HUES6 (cell line): ENCODE data around the gene PPM1E.
"Not testable (repeated sequence)": the region's sequence is repeated elsewhere in the genome, so short reads cannot be mapped to it uniquely, and the experiment has no call there.

ENCODE experiments used
- H3K27ac ChIP-seq: 2 replicates; pipeline ENCODE4 v1.7.0; 2013; ENCODE audit warnings: low read depth, mild to moderate bottlenecking, low read length, inconsistent platforms
- H3K27me3 ChIP-seq: 2 replicates; pipeline ENCODE4 v1.6.1; 2013; ENCODE audit warnings: low read length; ENCODE audit not compliant: control insufficient read depth, insufficient read depth
- H3K36me3 ChIP-seq: 2 replicates; pipeline ENCODE4 v1.6.1; 2013; ENCODE audit warnings: low read length; ENCODE audit not compliant: control insufficient read depth, insufficient read depth
- H3K4me1 ChIP-seq: 2 replicates; pipeline ENCODE4 v1.6.1; 2013; ENCODE audit warnings: low read length; ENCODE audit not compliant: control insufficient read depth, insufficient read depth
- H3K4me3 ChIP-seq: 2 replicates; pipeline ENCODE4 v1.5.1; 2013; ENCODE audit warnings: low read depth, low read length
- H3K9ac ChIP-seq: one replicate; pipeline ENCODE4 v1.6.1; 2013; ENCODE audit warnings: mild to moderate bottlenecking, low read length
- H3K9me3 ChIP-seq: 2 replicates; pipeline ENCODE4 v1.6.1; 2013; ENCODE audit warnings: low read depth, low read length; ENCODE audit not compliant: control insufficient read depth, insufficient read depth

PPM1E gene

DNA sequence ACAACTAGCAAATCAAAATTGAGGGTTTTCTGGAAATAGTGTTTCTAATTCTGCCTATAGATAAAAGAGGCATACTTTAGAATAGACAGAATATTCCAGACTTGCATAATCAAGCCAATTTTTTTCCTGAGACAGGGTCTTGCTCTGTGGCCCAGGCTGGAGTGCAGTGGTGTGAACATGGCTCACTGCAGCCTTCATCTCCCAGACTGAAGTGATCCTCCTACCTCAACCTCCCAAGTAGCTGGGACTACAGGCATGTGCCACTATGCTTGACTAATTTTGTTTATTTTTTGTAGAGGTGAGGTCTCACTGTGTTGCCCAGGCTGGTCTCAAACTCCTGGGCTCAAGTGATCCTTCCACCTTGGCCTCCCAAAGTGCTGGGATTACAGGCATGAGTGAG, 6.0 kb upstream of the PPM1E start:
- H3K4me3 ChIP-seq, H3K27me3 ChIP-seq, H3K9ac ChIP-seq, H3K4me1 ChIP-seq, H3K27ac ChIP-seq, H3K36me3 ChIP-seq, H3K9me3 ChIP-seq: not testable (repeated sequence)

DNA sequence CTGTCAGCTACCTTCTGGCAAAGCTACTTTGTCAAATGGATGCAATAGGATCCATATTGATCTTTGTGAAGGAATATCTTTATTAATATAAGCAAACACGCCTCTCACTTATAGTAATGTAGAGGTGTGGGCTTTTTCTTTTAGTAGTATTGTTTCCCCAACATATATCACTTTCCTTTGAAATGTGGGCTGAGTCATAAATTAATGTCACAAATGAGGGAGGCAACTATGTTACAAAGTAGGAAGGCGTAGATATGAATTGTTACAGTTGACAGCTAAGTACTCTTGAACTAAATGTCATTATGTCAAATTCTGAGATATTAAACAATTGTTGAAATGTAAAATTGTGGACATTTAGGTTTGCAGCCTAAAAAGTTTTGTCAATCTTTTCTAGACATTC, 2.6 kb upstream of the PPM1E start:
- Histone ChIP-seq H3K9me3 (no peaks in the 10 kb centered on the region), H3K9ac (no peak overlapping the region), H3K36me3 (no peaks in the 10 kb centered on the region)

DNA sequence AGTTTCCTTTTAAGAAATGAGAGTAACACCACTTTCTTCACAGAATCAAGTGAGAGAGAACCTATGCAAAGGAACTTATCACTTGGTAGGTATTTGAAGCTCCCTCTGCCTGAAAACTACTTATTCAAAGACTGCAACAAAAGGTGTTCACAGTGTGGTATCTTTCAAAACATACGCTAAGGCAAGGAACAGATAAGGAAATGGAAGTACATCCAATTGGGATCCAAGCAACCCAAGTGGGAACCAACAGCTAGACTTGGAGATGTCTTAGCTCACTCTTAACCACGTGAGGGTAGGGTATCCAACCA, 431 bp upstream of the PPM1E start:
- Histone ChIP-seq H3K36me3 (no peaks in the 10 kb centered on the region), H3K27me3 (peaks cover 32% of the 10 kb centered on the region), H3K9ac (no peak overlapping the region), H3K9me3 (no peaks in the 10 kb centered on the region), H3K4me1 (peaks cover 5% of the 10 kb centered on the region; the same call in 1 of the 2 replicates), H3K27ac (no peak overlapping the region), H3K4me3 (peak overlapping the region; percentile 76)

More for the DNA sequence above, 2.6 kb upstream of the PPM1E start:
- Histone ChIP-seq H3K27ac (no peak overlapping the region), H3K4me1 (peaks cover 5% of the 10 kb centered on the region; the same call in 1 of the 2 replicates), H3K27me3 (peaks cover 30% of the 10 kb centered on the region), H3K4me3 (no peak overlapping the region)

DNA sequence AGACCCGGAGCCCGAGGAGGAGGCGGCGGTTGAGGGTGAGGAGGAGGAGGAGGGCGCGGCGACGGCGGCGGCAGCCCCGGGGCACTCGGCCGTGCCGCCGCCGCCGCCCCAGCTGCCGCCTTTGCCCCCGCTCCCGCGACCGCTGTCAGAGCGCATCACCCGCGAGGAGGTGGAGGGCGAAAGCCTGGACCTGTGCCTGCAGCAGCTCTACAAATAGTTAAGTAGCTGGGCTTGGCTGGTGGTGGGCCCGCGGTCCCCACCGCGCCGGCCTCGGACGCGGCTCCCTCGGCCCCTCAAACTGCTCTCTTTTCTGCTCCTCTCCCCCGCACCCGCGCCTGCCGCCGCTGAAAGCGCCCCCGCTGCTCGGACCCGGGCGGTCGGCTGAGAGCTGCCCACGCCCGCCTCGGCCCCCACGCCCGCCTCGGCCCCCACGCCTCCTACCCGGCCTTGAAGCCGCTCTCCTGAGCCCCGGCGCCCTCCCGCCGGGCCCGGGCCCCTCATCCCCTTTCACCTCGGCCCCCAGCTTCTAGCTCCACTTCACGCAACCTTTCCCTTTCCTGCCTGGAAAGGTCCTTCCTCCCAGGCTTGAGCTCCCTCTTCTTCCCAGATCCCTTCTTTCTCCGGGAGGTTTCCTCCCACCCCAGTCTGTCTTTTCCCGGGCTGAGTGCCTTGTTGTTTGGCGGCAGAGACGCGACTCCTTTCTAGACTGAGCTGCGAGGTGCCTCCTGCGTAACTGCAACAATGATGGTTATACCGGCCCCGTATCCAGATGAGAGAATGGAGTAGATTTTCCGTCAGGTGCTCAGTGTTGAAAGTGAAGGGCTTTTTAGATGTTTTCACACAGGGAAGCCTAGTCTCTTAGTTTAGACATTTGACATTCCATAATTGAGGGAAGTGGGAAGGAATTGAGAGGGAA, 850 bp downstream of the PPM1E start:
- no peak overlapping the region for H3K27ac ChIP-seq
- peak overlapping the region; percentile 41 for H3K9ac ChIP-seq
- no peaks in the 10 kb centered on the region for H3K9me3 ChIP-seq
- H3K36me3 ChIP-seq: no peaks in the 10 kb centered on the region
- H3K4me3 ChIP-seq: peak overlapping the region; percentile 76
- peaks cover 32% of the 10 kb centered on the region for H3K27me3 ChIP-seq
- peaks cover 5% of the 10 kb centered on the region; the same call in 1 of the 2 replicates for H3K4me1 ChIP-seq

DNA sequence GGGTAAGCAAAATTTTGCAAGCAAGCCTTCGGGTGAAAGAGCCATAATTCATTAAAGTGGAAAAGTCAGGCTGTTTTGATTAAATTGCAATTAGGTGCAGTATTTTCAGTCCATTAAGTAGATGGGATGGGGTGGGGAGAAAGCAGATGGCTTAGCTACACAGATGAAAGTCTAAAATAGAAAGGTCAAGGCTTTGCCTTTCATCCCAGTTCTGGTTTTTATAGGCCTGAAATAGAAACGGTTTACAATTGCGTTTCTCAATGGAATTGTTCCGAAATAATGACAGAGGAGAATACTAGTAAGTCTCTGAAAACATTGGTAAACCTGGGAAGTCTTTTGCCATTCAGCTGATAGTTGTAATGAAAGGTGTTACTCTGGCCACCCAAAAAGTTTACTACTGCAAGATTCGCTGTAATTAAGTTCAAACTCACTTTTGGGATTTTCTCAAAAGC, 1.5 kb downstream of the PPM1E start:
- Histone ChIP-seq H3K9ac (no peak overlapping the region), H3K9me3 (no peaks in the 10 kb centered on the region), H3K27ac (no peak overlapping the region), H3K4me1 (peaks cover 5% of the 10 kb centered on the region; the same call in 1 of the 2 replicates), H3K27me3 (peaks cover 32% of the 10 kb centered on the region), H3K36me3 (no peaks in the 10 kb centered on the region), H3K4me3 (peak overlapping the region; percentile 76)

DNA sequence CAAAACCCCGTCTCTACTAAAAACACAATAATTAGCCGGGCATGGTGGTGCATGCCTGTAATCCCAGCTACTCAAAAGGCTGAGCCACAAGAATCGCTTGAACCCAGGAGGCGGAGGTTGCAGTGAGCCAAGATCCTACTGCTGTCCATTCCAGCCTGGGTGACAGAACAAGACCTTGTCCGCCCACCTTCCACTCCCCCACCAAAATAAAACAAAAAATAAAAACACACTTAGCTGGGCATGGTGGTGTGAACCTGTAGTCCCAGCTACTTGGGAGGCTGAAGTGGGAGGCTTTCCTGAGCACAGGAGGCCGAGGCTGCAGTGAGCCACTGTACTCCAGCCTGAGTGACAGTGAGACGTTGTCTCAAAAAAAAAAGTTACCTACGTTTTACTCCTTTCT, 3.2 kb downstream of the PPM1E start:
- peaks cover 32% of the 10 kb centered on the region for H3K27me3 ChIP-seq
- H3K36me3 ChIP-seq: no peaks in the 10 kb centered on the region
- peaks cover 5% of the 10 kb centered on the region; the same call in 1 of the 2 replicates for H3K4me1 ChIP-seq
- no peak overlapping the region for H3K27ac ChIP-seq
- no peak overlapping the region for H3K4me3 ChIP-seq
- no peak overlapping the region for H3K9ac ChIP-seq
- no peaks in the 10 kb centered on the region for H3K9me3 ChIP-seq

DNA sequence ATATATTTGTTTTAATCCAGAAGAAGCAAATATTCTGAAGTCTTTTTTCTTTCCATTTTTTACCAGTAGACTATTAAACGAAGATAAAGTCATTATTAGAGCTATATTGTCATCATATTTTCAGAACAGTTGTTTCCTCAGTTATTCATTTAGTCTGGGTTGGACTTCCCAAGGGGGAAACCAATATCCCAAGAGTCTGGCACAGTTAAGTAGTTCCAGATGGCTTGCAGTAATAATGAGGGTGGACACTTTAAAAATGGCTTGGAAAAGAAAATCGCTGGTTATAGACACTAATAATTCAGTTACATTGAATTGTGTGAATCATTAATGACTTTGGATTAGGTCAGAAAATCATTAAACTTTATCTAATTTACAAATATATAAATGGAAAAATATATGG, 3.9 kb downstream of the PPM1E start:
- H3K4me3 ChIP-seq: no peak overlapping the region
- H3K9ac ChIP-seq: no peak overlapping the region
- H3K27ac ChIP-seq: no peak overlapping the region
- peaks cover 5% of the 10 kb centered on the region; the same call in 1 of the 2 replicates for H3K4me1 ChIP-seq
- H3K27me3 ChIP-seq: peaks cover 30% of the 10 kb centered on the region
- no peaks in the 10 kb centered on the region for H3K36me3 ChIP-seq
- H3K9me3 ChIP-seq: no peaks in the 10 kb centered on the region

DNA sequence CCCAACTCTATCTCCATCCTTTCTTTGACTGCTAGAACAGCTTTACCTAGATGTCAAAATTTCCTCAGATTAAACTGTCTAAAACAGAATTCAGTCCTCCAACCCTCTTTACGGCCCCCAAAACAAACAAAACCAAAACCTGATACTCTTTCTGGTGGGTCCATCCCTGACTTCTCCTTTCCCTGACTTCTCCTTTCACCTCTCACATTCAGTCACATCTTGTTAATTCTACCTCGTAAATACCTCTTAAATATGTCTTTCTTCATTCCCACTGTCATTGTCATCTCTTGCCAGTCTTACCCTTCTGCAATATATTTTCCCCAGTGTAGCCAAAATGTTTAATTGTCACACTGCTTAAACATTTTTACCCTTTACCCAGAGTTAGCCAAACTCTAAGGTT, 4.6 kb downstream of the PPM1E start:
- Histone ChIP-seq H3K9me3 (no peaks in the 10 kb centered on the region), H3K4me3 (no peak overlapping the region), H3K27ac (no peak overlapping the region), H3K36me3 (no peaks in the 10 kb centered on the region), H3K9ac (no peak overlapping the region), H3K4me1 (peaks cover 5% of the 10 kb centered on the region; the same call in 1 of the 2 replicates), H3K27me3 (peaks cover 23% of the 10 kb centered on the region)

DNA sequence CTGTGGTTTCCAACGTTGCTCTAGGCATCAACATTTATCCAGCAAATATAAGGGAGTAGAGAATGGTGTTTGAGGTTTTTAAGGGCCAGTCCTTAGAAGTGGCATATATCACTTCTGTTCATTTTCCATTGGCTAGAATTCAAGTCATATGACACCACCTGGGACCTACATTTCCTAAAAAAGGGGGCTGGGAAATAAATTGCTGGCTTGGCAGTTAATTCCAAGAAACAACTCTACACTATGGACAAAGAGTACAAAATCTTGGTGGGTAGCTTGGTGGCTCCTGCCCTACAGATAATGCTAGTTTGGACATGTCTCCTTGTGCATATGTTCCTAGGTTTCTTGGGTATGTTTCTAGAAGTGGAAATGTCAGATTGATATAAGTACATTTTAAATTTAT, 7.6 kb downstream of the PPM1E start:
- no peaks in the 10 kb centered on the region for H3K4me1 ChIP-seq
- H3K9ac ChIP-seq: no peak overlapping the region
- H3K4me3 ChIP-seq: no peak overlapping the region
- H3K27me3 ChIP-seq: no peaks in the 10 kb centered on the region; the same call in 1 of the 2 replicates
- H3K36me3 ChIP-seq: no peaks in the 10 kb centered on the region
- no peak overlapping the region for H3K27ac ChIP-seq
- no peaks in the 10 kb centered on the region for H3K9me3 ChIP-seq

DNA sequence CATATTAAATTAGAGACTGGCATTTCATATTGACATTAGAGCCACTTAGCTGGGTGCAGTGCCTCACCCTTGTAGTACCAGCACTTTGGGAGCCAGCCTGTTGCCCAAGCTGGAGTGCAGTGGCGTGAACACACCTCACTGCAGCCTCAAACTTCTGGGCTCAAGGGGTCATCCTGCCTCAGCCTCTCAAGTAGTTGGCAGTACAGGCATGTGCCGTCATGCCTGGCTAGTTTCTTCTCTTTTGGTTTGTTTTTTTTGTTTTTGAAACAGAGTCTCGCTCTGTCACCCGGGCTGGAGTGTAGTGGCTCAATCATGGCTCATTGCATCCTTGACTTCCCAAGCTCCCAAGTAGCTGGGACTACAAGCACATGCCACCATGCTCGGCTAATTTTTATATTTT, 8.7 kb downstream of the PPM1E start:
- Histone ChIP-seq H3K27ac (no peak overlapping the region), H3K4me3 (no peak overlapping the region), H3K9me3 (no peaks in the 10 kb centered on the region), H3K9ac (no peak overlapping the region), H3K27me3 (no peaks in the 10 kb centered on the region; the same call in 1 of the 2 replicates), H3K36me3 (no peaks in the 10 kb centered on the region), H3K4me1 (no peaks in the 10 kb centered on the region)

DNA sequence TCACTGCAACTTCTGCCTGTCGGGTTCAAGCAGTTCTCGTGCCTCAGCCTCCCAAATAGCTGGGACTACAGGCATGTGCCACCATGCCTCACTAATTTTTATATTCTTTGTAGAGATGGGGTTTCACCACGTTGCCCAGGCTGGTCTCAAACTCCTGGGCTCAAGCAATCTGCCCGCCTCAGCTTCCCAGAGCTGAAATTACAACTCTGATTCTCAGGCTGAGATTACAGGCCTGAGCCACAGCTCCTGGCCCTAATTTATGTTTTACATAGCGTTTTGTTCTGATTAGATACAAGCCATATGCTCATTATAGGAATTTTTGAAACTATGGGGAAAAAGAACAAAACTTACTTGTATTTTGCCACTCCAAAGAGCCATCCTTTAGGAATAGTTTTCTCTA, 22.8 kb downstream of the PPM1E start:
- H3K4me3 ChIP-seq, H3K4me1 ChIP-seq, H3K27ac ChIP-seq: not testable (repeated sequence)

More for the DNA sequence above, 22.8 kb downstream of the PPM1E start:
- H3K27me3 ChIP-seq, H3K9me3 ChIP-seq, H3K9ac ChIP-seq, H3K36me3 ChIP-seq: not testable (repeated sequence)
